K562 (cell line): Measurements from ENCODE around the gene NLRC3. TPM values are rescaled to one million over a fixed set of nuclear protein-coding genes. Genes with fewer than 3 reads are reported as not detected.

Source experiments
- ATAC-seq: fragments of 200-7000 bp; cut with Tn5 transposase; 3 replicates; pipeline ENCODE4 v1.9.1; 2020; ENCODE audit warnings: moderate library complexity
- BruUV-seq: library from RNA; stranded (reverse); fragments of 400-500 nt; replicated peaks from 2 replicates; lab custom pipeline; 2021; lab: Mats Ljungman, UMichigan
- CTCF ChIA-PET: fragments of 300-600 bp; formaldehyde crosslinking; extraction: SDS; loops from one replicate; lab custom pipeline; 2021; ENCODE audit warnings: low intra/inter-chr PET ratio; lab: Yijun Ruan, JAX
- POLR2A ChIA-PET: fragments of 300-600, 350-650 bp; sonication (Branson Sonifier 250); formaldehyde crosslinking; extraction: SDS; loops from one replicate; lab custom pipeline; 2021; ENCODE audit warnings: antibody characterized with exemption, inconsistent platforms; lab: Yijun Ruan, JAX
- DNase-seq, 4 experiments: peaks; one replicate each; pipeline versions ENCODE4 v3.0.0 to v3.0.0-alpha.2; 2011 to 2018; ENCODE audit warnings: low spot score in 3 of 4, mixed read lengths in 3 of 4; ENCODE audit errors: extremely low read depth in 1 of 4
- FAIRE-seq: peaks from 2 replicates; lab custom pipeline; 2011; peaks lifted over from hg19 to GRCh38; lab: Jason Lieb, UNC
- H2AFZ ChIP-seq: 2 replicates; pipeline ENCODE4 v1.6.0; 2011; ENCODE audit warnings: low read depth, low read length, control low read depth, inconsistent platforms
- H3K27ac ChIP-seq: fragments of 200-600 bp; 3 replicates; pipeline ENCODE4 v1.8.0; 2011; ENCODE audit warnings: low read depth, mild to moderate bottlenecking, control low read depth, inconsistent platforms, low read length, moderate library complexity, mixed read lengths; ENCODE audit errors: extremely low read depth
- H3K27me3 ChIP-seq, 2 experiments: fragments of 300-600 bp in 1 of 2; 2 replicates in 1 of 2; 3 replicates in 1 of 2; pipeline versions ENCODE4 v1.6.0 to v1.8.0; 2011; ENCODE audit warnings: inconsistent platforms in 2 of 2, low read length in 2 of 2, mild to moderate bottlenecking in 1 of 2, mixed read lengths in 1 of 2, moderate library complexity in 1 of 2; ENCODE audit not compliant: control insufficient read depth in 2 of 2, insufficient read depth in 2 of 2
- H3K36me3 ChIP-seq: fragments of 300-600 bp; 3 replicates; pipeline ENCODE4 v1.8.0; 2011; ENCODE audit warnings: mild to moderate bottlenecking, low read length, inconsistent platforms; ENCODE audit not compliant: control insufficient read depth, insufficient read depth
- H3K4me1 ChIP-seq, 2 experiments: fragments of 200-600 bp in 1 of 2; replicated peaks in 1 of 2; 2 replicates in 1 of 2; 3 replicates in 1 of 2; pipeline versions ENCODE4 v1.5.1 to v1.8.0; 2011; ENCODE audit warnings: inconsistent platforms in 2 of 2, low read length in 2 of 2, mild to moderate bottlenecking in 1 of 2, mixed read lengths in 1 of 2, moderate library complexity in 1 of 2; ENCODE audit not compliant: control insufficient read depth in 2 of 2, insufficient read depth in 2 of 2
- H3K4me2 ChIP-seq: 2 replicates; pipeline ENCODE4 v1.6.1; 2011; ENCODE audit warnings: low read length, control low read depth, inconsistent platforms, mixed read lengths; ENCODE audit not compliant: insufficient read depth
- H3K4me3 ChIP-seq: fragments of 200-600 bp; sonication (generic), shearing (Covaris generic); 2 replicates; pipeline ENCODE4 v1.5.1; 2016; ENCODE audit warnings: control low read depth, inconsistent platforms
- H3K79me2 ChIP-seq: fragments of 200-600 bp; 3 replicates; pipeline ENCODE4 v1.8.0; 2011; ENCODE audit warnings: low read length, inconsistent platforms; ENCODE audit not compliant: control insufficient read depth, insufficient read depth
- H3K9ac ChIP-seq, 2 experiments: 2 replicates each; pipeline versions ENCODE4 v1.6.0 to v1.6.1; 2011; ENCODE audit warnings: low read depth in 2 of 2, low read length in 2 of 2, control low read depth in 1 of 2, inconsistent platforms in 1 of 2, mild to moderate bottlenecking in 1 of 2, mixed read lengths in 1 of 2; ENCODE audit not compliant: insufficient read depth in 1 of 2
- H3K9me1 ChIP-seq: one replicate; pipeline ENCODE4 v1.6.0; 2011; ENCODE audit warnings: inconsistent platforms, mild to moderate bottlenecking, low read length, moderate library complexity; ENCODE audit not compliant: control insufficient read depth, insufficient read depth
- H3K9me3 ChIP-seq: replicated peaks from 2 replicates; pipeline ENCODE4 v1.5.1; 2011; ENCODE audit warnings: low read depth, low read length, inconsistent platforms; ENCODE audit not compliant: control insufficient read depth, insufficient read depth
- H4K20me1 ChIP-seq: replicated peaks from 2 replicates; pipeline ENCODE4 v1.6.1; 2011; ENCODE audit warnings: low read length, inconsistent platforms, mixed read lengths; ENCODE audit not compliant: control insufficient read depth, insufficient read depth
- BCLAF1 ChIP-seq, 2 experiments: fragments of 450-650 bp in 1 of 2; IDR thresholded peaks; 2 replicates each; pipeline ENCODE4 v1.6.1; 2011 to 2017; ENCODE audit warnings: low read depth in 2 of 2, antibody characterized with exemption in 1 of 2, borderline replicate concordance in 1 of 2, low read length in 1 of 2, mild to moderate bottlenecking in 1 of 2, mixed read lengths in 1 of 2; ENCODE audit not compliant: control insufficient read depth in 1 of 2
- CHD4 ChIP-seq: fragments of 200-600 bp; sonication (generic); IDR thresholded peaks from 3 replicates; pipeline ENCODE4 v1.6.1; 2012; ENCODE audit warnings: low read depth, mild to moderate bottlenecking, mixed read lengths, low read length, inconsistent platforms; ENCODE audit not compliant: insufficient read depth, insufficient replicate concordance, poor library complexity, severe bottlenecking
- GABPB1 ChIP-seq: sonication (generic); formaldehyde crosslinking; IDR thresholded peaks from 2 replicates; pipeline ENCODE4 v1.8.0; 2022; ENCODE audit warnings: mild to moderate bottlenecking, missing genetic modification reagents
- HLTF ChIP-seq: fragments of 450-650 bp; IDR thresholded peaks from 2 replicates; pipeline ENCODE4 v1.6.1; 2016
- SAP30 ChIP-seq: fragments of 200-600 bp; sonication (generic); IDR thresholded peaks from 2 replicates; pipeline ENCODE4 v1.6.1; 2012; ENCODE audit warnings: borderline replicate concordance, low read depth, mild to moderate bottlenecking, moderate library complexity, low read length, control low read depth, inconsistent platforms; ENCODE audit not compliant: insufficient read depth, poor library complexity, severe bottlenecking
- ZKSCAN1 ChIP-seq: fragments of 150-350 bp; IDR thresholded peaks from 2 replicates; pipeline ENCODE4 v1.6.1; 2016; ENCODE audit warnings: low read depth, low read length
- WGBS: fragments of 100-300 bp; shearing (Covaris generic); methylation state at CpG from one replicate; pipeline ENCODE4 v1.1.6; 2016; ENCODE audit warnings: low coverage, mixed read lengths; ENCODE audit not compliant: insufficient coverage; ENCODE audit errors: missing lambda C conversion rate; 5-methylcytosine and 5-hydroxymethylcytosine counted together
- in situ Hi-C: fragments of 300-500 bp; cut with MboI; formaldehyde crosslinking; loops from 4 replicates; pipeline ENCODE4 v1.15.0; 2018; ENCODE audit warnings: inconsistent platforms, mixed read lengths
- intact Hi-C: fragments of 100-400 bp; cut with micrococcal nuclease; formaldehyde crosslinking; loops from 2 replicates; pipeline ENCODE4 v1.14.2; 2022
- polyA plus RNA-seq, 8 experiments: library from polyadenylated mRNA; depleted of rRNA in 4 of 8; stranded (reverse) in 5 of 8; unstranded in 3 of 8; fragments of >200 nt; fragmentation: Nextera tagmentation in 2 of 8; fragmentation: Illumina TruSeq in 1 of 8; extraction: Ambion mirVana in 2 of 8; extraction: Trizol in 1 of 8; gene quantifications; 2 replicates each; pipeline versions ENCODE4 v1.2.1 to v1.2.3, GENCODE V29; 2011 to 2014; ENCODE audit warnings: inconsistent platforms in 1 of 8, missing spikeins in 1 of 8
- total RNA-seq, 7 experiments: library from RNA; depleted of rRNA in 6 of 7; stranded (reverse); fragments of >200 nt in 6 of 7; fragmentation: Illumina TruSeq in 2 of 7; extraction: Trizol in 2 of 7; gene quantifications; 2 replicates each; pipeline versions ENCODE4 v1.2.1 to v1.2.3, GENCODE V29; 2011 to 2021; ENCODE audit warnings: low replicate concordance in 1 of 7
- TF ChIP-seq, protein P1 (sequence below): sonication (generic); formaldehyde crosslinking; IDR thresholded peaks from 2 replicates; pipeline ENCODE4 v1.9.0; 2022; ENCODE audit warnings: mild to moderate bottlenecking, missing genetic modification reagents

NLRC3 gene
- total and polyA plus RNA-seq, 9 of the 15 experiments (the other 6 are each of a cell fraction or from before 2014, with no cell fraction given), result 0.03 to 0.13 (median 0.03) TPM; not detected in 4

DNA sequence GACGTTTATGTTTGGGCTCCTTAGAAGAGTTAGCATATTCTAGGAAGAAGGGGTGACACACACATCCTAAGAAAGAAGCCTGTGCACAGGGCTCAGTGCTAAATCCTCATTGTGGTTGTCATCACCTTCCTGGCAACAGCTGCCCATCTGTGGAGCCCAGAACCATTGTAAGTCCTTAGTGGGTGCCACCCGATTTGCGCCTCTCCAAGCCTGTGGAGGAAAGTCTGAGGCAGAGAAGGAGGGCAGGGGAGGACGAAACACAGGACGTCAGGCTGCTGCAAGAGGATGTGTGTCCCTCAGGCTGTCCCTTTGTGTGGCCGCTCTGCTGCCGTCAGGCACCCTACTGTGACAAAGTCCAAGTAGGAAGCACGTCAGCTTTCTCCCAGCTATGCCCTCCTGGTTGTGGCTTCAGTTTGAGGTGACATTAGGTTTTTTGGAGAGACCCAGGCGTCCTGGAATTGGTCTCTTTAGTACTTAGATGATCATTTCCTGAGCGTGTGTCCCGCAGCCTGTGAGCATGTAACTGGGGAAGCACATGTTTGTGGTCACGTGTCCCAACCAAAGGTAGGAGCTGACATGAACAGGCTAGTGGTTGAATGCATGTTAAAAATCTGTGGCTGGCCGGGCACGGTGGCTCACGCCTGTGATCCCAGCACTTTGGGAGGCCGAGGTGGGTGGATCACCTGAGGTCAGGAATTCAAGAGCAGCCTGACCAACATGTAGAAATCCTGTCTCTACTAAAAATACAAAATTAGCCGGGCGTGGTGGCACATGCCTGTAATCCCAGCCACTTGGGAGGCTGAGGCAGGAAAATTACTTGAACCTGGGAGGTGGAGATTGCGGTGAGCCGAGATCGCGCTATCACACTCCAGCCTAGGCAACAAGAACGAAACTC is 65.7 kb downstream of the NLRC3 start:
- TF ChIP-seq CHD4 (no peak), GABPB1 (CRISPR knock-in tag) (no peak), ZKSCAN1 (no peak), HLTF (no peak), BCLAF1 (IDR thresholded peaks at IDR 0.05; ENCODE audit: borderline replicate concordance in 1 of 2, control insufficient read depth in 1 of 2, low read depth in 2 of 2, low read length in 1 of 2) (no peak), SAP30 (no peak)
- TF ChIP-seq, protein P1, sequence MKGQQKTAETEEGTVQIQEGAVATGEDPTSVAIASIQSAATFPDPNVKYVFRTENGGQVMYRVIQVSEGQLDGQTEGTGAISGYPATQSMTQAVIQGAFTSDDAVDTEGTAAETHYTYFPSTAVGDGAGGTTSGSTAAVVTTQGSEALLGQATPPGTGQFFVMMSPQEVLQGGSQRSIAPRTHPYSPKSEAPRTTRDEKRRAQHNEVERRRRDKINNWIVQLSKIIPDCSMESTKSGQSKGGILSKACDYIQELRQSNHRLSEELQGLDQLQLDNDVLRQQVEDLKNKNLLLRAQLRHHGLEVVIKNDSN (CRISPR knock-in tag), result peak; percentile 57
- intact Hi-C loops, result no loop called here
- WGBS, result 58% methylated on average over 17 of the region's 23 CpGs
- in situ Hi-C loops, result no loop called here
- H3K9ac ChIP-seq, result no peak overlapping the region
- H3K4me1 ChIP-seq, result peaks cover 7% of the 10 kb centered on the region in 2 experiments
- no TSS peak for BruUV-seq
- FAIRE-seq (no peak), ATAC-seq (no peak), DNase-seq (no peak)
- ChIA-PET CTCF (no interaction called here), POLR2A (no interaction called here)
- no peaks in the 10 kb centered on the region for H3K9me3 ChIP-seq
- H3K27ac ChIP-seq, result no peak overlapping the region
- no peaks in the 10 kb centered on the region for H3K79me2 ChIP-seq
- H4K20me1 ChIP-seq, result no peaks in the 10 kb centered on the region
- H3K4me3 ChIP-seq, result no peak overlapping the region
- H3K36me3 ChIP-seq, result peaks cover 3% of the 10 kb centered on the region; the same call in 1 of the 3 replicates
- no peaks in the 10 kb centered on the region for H3K27me3 ChIP-seq
- H3K4me2 ChIP-seq, result no peak overlapping the region
- H2AFZ ChIP-seq, result no peak overlapping the region
- peaks cover 2% of the 10 kb centered on the region for H3K9me1 ChIP-seq
